Panc1 (cell line): Measurements from ENCODE around the gene BBS9. TPM values are rescaled to one million over a fixed set of nuclear protein-coding genes. Genes with fewer than 3 reads are reported as not detected.

Source experiments
- ATAC-seq: fragments of 200-7000 bp; cut with Tn5 transposase; 2 replicates; pipeline ENCODE4 v1.9.1; 2020; ENCODE audit warnings: mild to moderate bottlenecking, moderate library complexity
- BruUV-seq: library from RNA; stranded (reverse); fragments of 400-500 nt; replicated peaks from 2 replicates; lab custom pipeline; 2021; lab: Mats Ljungman, UMichigan
- CTCF ChIA-PET: fragments of 300-600 bp; sonication (Branson Sonifier 250); formaldehyde crosslinking; loops from one replicate; lab custom pipeline; 2022; ENCODE audit warnings: antibody characterized with exemption; lab: Charles Lee
- POLR2A ChIA-PET: fragments of 300-600 bp; sonication (Branson Sonifier 250); formaldehyde crosslinking; loops from one replicate; lab custom pipeline; 2022; ENCODE audit warnings: antibody characterized with exemption; lab: Charles Lee
- DNase-seq: peaks from one replicate; pipeline ENCODE4 v3.0.0-alpha.2; 2010; ENCODE audit warnings: low read depth, low spot score
- H3K27ac ChIP-seq: 2 replicates; pipeline ENCODE4 v1.5.1; 2011; ENCODE audit warnings: mild to moderate bottlenecking, low read length, inconsistent platforms
- H3K27me3 ChIP-seq: fragments of 200-500 bp; sonication (Bioruptor generic); 2 replicates; pipeline ENCODE4 v1.6.0; 2014; ENCODE audit warnings: low read length, inconsistent platforms; ENCODE audit not compliant: control insufficient read depth, insufficient read depth
- H3K36me3 ChIP-seq: fragments of 200-500 bp; sonication (Bioruptor generic); 2 replicates; pipeline ENCODE4 v1.5.1; 2014; ENCODE audit warnings: inconsistent platforms, mild to moderate bottlenecking, low read length, moderate library complexity; ENCODE audit not compliant: control insufficient read depth, insufficient read depth
- H3K4me1 ChIP-seq: 2 replicates; pipeline ENCODE4 v1.5.1; 2011; ENCODE audit warnings: inconsistent platforms, mild to moderate bottlenecking, low read length, moderate library complexity; ENCODE audit not compliant: control insufficient read depth, insufficient read depth
- H3K4me3 ChIP-seq, 2 experiments: 2 replicates each; pipeline ENCODE4 v1.5.1; 2011 to 2012; ENCODE audit warnings: low read depth in 2 of 2, low read length in 2 of 2, mild to moderate bottlenecking in 2 of 2, inconsistent platforms in 1 of 2, moderate library complexity in 1 of 2
- H3K9me3 ChIP-seq: fragments of 200-500 bp; sonication (Bioruptor generic); 2 replicates; pipeline ENCODE4 v1.5.1; 2014; ENCODE audit warnings: low read depth, mild to moderate bottlenecking, inconsistent platforms, low read length, moderate library complexity; ENCODE audit not compliant: control insufficient read depth, insufficient read depth
- CTCF ChIP-seq: fragments of 450-650 bp; IDR thresholded peaks from 2 replicates; pipeline ENCODE4 v1.5.1; 2017; ENCODE audit warnings: mild to moderate bottlenecking
- POLR2AphosphoS5 ChIP-seq: IDR thresholded peaks from 2 replicates; pipeline ENCODE4 v1.6.1; 2012; ENCODE audit warnings: mild to moderate bottlenecking, low read depth, low read length, moderate library complexity
- SIN3A ChIP-seq: IDR thresholded peaks from 2 replicates; pipeline ENCODE4 v1.6.1; 2012; ENCODE audit warnings: low read depth, mild to moderate bottlenecking, low read length, moderate library complexity, borderline replicate concordance; ENCODE audit not compliant: insufficient read depth
- TCF7L2 ChIP-seq: IDR thresholded peaks from 2 replicates; pipeline ENCODE4 v1.6.1; 2011; ENCODE audit warnings: mild to moderate bottlenecking, low read depth, low read length, inconsistent platforms
- in situ Hi-C: cut with HindIII; loops from 2 replicates; pipeline ENCODE4 v1.10.0; 2016; ENCODE audit warnings: low sequenced_read_pairs, low pct_unique_long_range_greater_than_20kb
- intact Hi-C: fragments of 100-400 bp; cut with micrococcal nuclease; formaldehyde crosslinking; loops from one replicate; pipeline ENCODE4 v1.10.0; 2022; ENCODE audit not compliant: unreplicated experiment
- total RNA-seq: library from RNA; stranded (reverse); gene quantifications from one replicate; pipeline ENCODE4 v1.2.1, GENCODE V29; 2021; ENCODE audit not compliant: unreplicated experiment
- TF ChIP-seq, protein P1 (sequence below), 2 experiments: IDR thresholded peaks; 2 replicates each; pipeline ENCODE4 v1.6.1; 2011 to 2012; ENCODE audit warnings: low read depth in 2 of 2, control low read depth in 1 of 2, low read length in 1 of 2, mild to moderate bottlenecking in 1 of 2, moderate library complexity in 1 of 2; ENCODE audit not compliant: insufficient read depth in 1 of 2

The BBS9 gene
- total RNA-seq, 1 experiment from 2014 or later: 6.9 TPM

- POLR2A ChIA-PET: no interaction called here
- no peak for ATAC-seq
- Histone ChIP-seq H3K9me3 (no peaks in the 10 kb centered on the region), H3K36me3 (no peaks in the 10 kb centered on the region), H3K27me3 (no peaks in the 10 kb centered on the region), H3K27ac (no peak overlapping the region), H3K4me1 (no peaks in the 10 kb centered on the region), H3K4me3 (no peak overlapping the region)
- no peak for DNase-seq
- CTCF ChIA-PET: no interaction called here
- in situ Hi-C loops: no loop called here
- no peak for TF ChIP-seq POLR2AphosphoS5
- TF ChIP-seq TCF7L2: no peak
- no peak for TF ChIP-seq SIN3A
- TF ChIP-seq, protein P1, sequence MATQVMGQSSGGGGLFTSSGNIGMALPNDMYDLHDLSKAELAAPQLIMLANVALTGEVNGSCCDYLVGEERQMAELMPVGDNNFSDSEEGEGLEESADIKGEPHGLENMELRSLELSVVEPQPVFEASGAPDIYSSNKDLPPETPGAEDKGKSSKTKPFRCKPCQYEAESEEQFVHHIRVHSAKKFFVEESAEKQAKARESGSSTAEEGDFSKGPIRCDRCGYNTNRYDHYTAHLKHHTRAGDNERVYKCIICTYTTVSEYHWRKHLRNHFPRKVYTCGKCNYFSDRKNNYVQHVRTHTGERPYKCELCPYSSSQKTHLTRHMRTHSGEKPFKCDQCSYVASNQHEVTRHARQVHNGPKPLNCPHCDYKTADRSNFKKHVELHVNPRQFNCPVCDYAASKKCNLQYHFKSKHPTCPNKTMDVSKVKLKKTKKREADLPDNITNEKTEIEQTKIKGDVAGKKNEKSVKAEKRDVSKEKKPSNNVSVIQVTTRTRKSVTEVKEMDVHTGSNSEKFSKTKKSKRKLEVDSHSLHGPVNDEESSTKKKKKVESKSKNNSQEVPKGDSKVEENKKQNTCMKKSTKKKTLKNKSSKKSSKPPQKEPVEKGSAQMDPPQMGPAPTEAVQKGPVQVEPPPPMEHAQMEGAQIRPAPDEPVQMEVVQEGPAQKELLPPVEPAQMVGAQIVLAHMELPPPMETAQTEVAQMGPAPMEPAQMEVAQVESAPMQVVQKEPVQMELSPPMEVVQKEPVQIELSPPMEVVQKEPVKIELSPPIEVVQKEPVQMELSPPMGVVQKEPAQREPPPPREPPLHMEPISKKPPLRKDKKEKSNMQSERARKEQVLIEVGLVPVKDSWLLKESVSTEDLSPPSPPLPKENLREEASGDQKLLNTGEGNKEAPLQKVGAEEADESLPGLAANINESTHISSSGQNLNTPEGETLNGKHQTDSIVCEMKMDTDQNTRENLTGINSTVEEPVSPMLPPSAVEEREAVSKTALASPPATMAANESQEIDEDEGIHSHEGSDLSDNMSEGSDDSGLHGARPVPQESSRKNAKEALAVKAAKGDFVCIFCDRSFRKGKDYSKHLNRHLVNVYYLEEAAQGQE (IDR thresholded peaks at IDR 0.05; ENCODE audit: insufficient read depth in 1 of 2, low read depth in 2 of 2, low read length in 1 of 2): no peak
- TF ChIP-seq CTCF: no peak
- intact Hi-C loops: no loop called here
- BruUV-seq: no TSS peak
These were observed 427.1 kb downstream of the BBS9 start for GRCh38 chr7:33556472-33556871.

DNA sequence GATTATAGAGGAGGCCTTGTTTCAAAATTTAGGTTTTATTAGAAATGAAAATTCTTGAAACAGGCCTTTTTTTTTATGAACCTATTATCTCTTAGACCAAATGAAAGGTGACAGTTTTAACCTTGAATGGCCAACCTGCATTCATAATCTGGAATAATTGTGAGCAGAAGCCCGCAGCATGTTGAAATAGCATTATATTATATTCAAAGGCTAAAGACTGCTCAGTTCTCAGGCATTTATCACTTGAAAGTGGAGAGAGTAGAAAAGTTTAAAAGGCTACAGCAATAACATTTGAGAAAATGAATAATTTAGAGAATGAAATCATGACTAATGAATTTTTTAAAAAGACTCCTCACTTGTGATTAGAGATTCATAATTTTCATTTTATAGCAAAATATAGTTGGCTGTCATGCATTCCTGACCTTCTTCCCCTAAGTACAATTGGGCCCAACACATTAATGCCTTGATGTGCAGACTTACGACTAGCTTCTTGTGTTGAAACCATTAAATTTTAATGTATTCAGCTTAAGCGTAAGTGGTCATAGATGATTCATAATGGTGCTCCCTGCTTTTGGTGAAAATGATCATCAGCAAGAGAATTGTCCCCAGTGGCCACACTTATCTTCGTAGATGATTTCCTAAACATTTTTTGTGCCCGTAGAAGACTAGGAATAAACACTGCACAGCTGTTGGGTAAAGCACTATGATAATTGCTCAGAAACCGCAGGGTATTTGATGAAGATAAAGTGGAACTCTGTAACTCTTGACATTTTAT, 429.4 kb downstream of the BBS9 start:
- TF ChIP-seq CTCF (no peak), POLR2AphosphoS5 (no peak), SIN3A (no peak)
- TF ChIP-seq, protein P1 (IDR thresholded peaks at IDR 0.05; ENCODE audit: insufficient read depth in 1 of 2, low read depth in 2 of 2, low read length in 1 of 2): no peak
- in situ Hi-C loops (no loop called here), intact Hi-C loops (no loop called here)
- H3K9me3 ChIP-seq: no peaks in the 10 kb centered on the region
- no peak overlapping the region for H3K4me3 ChIP-seq
- CTCF ChIA-PET: no interaction called here
- no peaks in the 10 kb centered on the region for H3K27me3 ChIP-seq
- H3K4me1 ChIP-seq: no peaks in the 10 kb centered on the region
- ATAC-seq (no peak), DNase-seq (no peak)
- no peaks in the 10 kb centered on the region for H3K36me3 ChIP-seq
- BruUV-seq: no TSS peak
- no peak overlapping the region for H3K27ac ChIP-seq
- POLR2A ChIA-PET: no interaction called here
